DND-41 (cell line): ENCODE results near the gene PNO1.

Experiments used
- ATAC-seq: fragments of 200-7000 bp; cut with Tn5 transposase; 3 replicates; pipeline ENCODE4 v1.9.1; 2021; ENCODE audit warnings: low read depth; ENCODE audit not compliant: insufficient read depth
- DNase-seq: peaks from one replicate; pipeline ENCODE4 v3.0.0-alpha.2; 2020
- H2AFZ ChIP-seq: 2 replicates; pipeline ENCODE4 v1.6.0; 2012; ENCODE audit warnings: low read depth, low read length
- H3K27ac ChIP-seq: 2 replicates; pipeline ENCODE4 v1.5.1; 2012; ENCODE audit warnings: low read length, inconsistent platforms
- H3K27me3 ChIP-seq: fragments of 200-600 bp; sonication (generic); 2 replicates; pipeline ENCODE4 v1.6.0; 2012; ENCODE audit warnings: low read length, mild to moderate bottlenecking, inconsistent platforms; ENCODE audit not compliant: insufficient read depth, poor library complexity
- H3K36me3 ChIP-seq: 2 replicates; pipeline ENCODE4 v1.5.1; 2012; ENCODE audit warnings: low read length, inconsistent platforms; ENCODE audit not compliant: insufficient read depth
- H3K4me1 ChIP-seq: 2 replicates; pipeline ENCODE4 v1.5.1; 2012; ENCODE audit warnings: mild to moderate bottlenecking, low read length; ENCODE audit not compliant: insufficient read depth
- H3K4me2 ChIP-seq: 2 replicates; pipeline ENCODE4 v1.6.0; 2012; ENCODE audit warnings: mild to moderate bottlenecking, moderate library complexity, low read length, inconsistent platforms; ENCODE audit not compliant: insufficient read depth
- H3K4me3 ChIP-seq, 2 experiments: fragments of 200-600 bp in 1 of 2; shearing (Covaris generic) in 1 of 2; 2 replicates each; pipeline ENCODE4 v1.5.1; 2012 to 2016; ENCODE audit warnings: inconsistent platforms in 2 of 2, low read length in 2 of 2, mild to moderate bottlenecking in 2 of 2, low read depth in 1 of 2, moderate library complexity in 1 of 2
- H3K79me2 ChIP-seq: 2 replicates; pipeline ENCODE4 v1.6.0; 2012; ENCODE audit warnings: low read length, inconsistent platforms; ENCODE audit not compliant: insufficient read depth
- H3K9ac ChIP-seq: 2 replicates; pipeline ENCODE4 v1.6.0; 2012; ENCODE audit warnings: low read depth, mild to moderate bottlenecking, inconsistent platforms, low read length, moderate library complexity
- H3K9me3 ChIP-seq: 2 replicates; pipeline ENCODE4 v1.5.1; 2012; ENCODE audit warnings: low read length, moderate library complexity, mild to moderate bottlenecking, inconsistent platforms; ENCODE audit not compliant: insufficient read depth, severe bottlenecking
- H4K20me1 ChIP-seq: 2 replicates; pipeline ENCODE4 v1.6.0; 2012; ENCODE audit warnings: low read length; ENCODE audit not compliant: insufficient read depth
- CTCF ChIP-seq: IDR thresholded peaks from 2 replicates; pipeline ENCODE4 v1.5.1; 2012; ENCODE audit warnings: borderline replicate concordance, low read length, moderate library complexity, mild to moderate bottlenecking; ENCODE audit not compliant: poor library complexity, severe bottlenecking; ENCODE audit errors: extremely low read depth
- EZH2 ChIP-seq: IDR thresholded peaks from 3 replicates; pipeline ENCODE4 v1.6.1; 2012; ENCODE audit warnings: borderline replicate concordance, low read depth, mild to moderate bottlenecking, moderate library complexity, low read length, inconsistent platforms; ENCODE audit not compliant: severe bottlenecking

Gene PNO1

GRCh38 chr2:68156419-68156818 lies 1.3 kb upstream of the PNO1 start:
- Histone ChIP-seq H3K9me3 (no peaks in the 10 kb centered on the region), H3K4me2 (peak overlapping the region; percentile 98), H3K27ac (peak overlapping the region; percentile 97), H3K79me2 (peaks cover 56% of the 10 kb centered on the region), H2AFZ (peak overlapping the region; percentile 98), H4K20me1 (no peaks in the 10 kb centered on the region), H3K4me1 (peaks cover 40% of the 10 kb centered on the region), H3K4me3 (peak overlapping the region; percentile 95 to 99), H3K9ac (peak overlapping the region; percentile 83), H3K27me3 (no peaks in the 10 kb centered on the region), H3K36me3 (peaks cover 17% of the 10 kb centered on the region)
- ATAC-seq (no peak), DNase-seq (no peak)
- no peak for TF ChIP-seq CTCF
- no peak for TF ChIP-seq EZH2

GRCh38 chr2:68157002-68157401 lies 686 bp upstream of the PNO1 start:
- Histone ChIP-seq H3K9ac (peak overlapping the region; percentile 83), H3K4me1 (peaks cover 35% of the 10 kb centered on the region), H3K36me3 (peaks cover 23% of the 10 kb centered on the region), H3K27ac (peak overlapping the region; percentile 97), H3K4me2 (peak overlapping the region; percentile 98), H3K27me3 (no peaks in the 10 kb centered on the region), H4K20me1 (no peaks in the 10 kb centered on the region), H3K4me3 (peak overlapping the region; percentile 95 to 99), H3K9me3 (no peaks in the 10 kb centered on the region), H3K79me2 (peaks cover 56% of the 10 kb centered on the region), H2AFZ (peak overlapping the region; percentile 98)
- DNase-seq (no peak), ATAC-seq (peak; percentile 54)
- no peak for TF ChIP-seq EZH2
- no peak for TF ChIP-seq CTCF

GRCh38 chr2:68158134-68158447 lies 403 bp downstream of the PNO1 start:
- Histone ChIP-seq H3K9me3 (no peaks in the 10 kb centered on the region), H3K4me1 (peaks cover 35% of the 10 kb centered on the region), H4K20me1 (no peaks in the 10 kb centered on the region), H3K36me3 (peaks cover 34% of the 10 kb centered on the region), H3K9ac (peak overlapping the region; percentile 83), H3K79me2 (peaks cover 56% of the 10 kb centered on the region), H3K27me3 (no peaks in the 10 kb centered on the region), H2AFZ (peak overlapping the region; percentile 98), H3K27ac (peak overlapping the region; percentile 97), H3K4me3 (peak overlapping the region; percentile 81 to 99), H3K4me2 (peak overlapping the region; percentile 98)
- TF ChIP-seq CTCF = no peak
- no peak for TF ChIP-seq EZH2
- no peak; the same call in 2 of the 3 replicates for ATAC-seq
- no peak for DNase-seq

- H3K27me3 ChIP-seq = no peaks in the 10 kb centered on the region
- no peak for DNase-seq
- ATAC-seq = no peak
- H3K27ac ChIP-seq = no peak overlapping the region
- H3K36me3 ChIP-seq = peaks cover 79% of the 10 kb centered on the region
- peaks cover 16% of the 10 kb centered on the region for H3K4me1 ChIP-seq
- no peak overlapping the region for H3K4me3 ChIP-seq
- peaks cover 24% of the 10 kb centered on the region for H3K79me2 ChIP-seq
- no peaks in the 10 kb centered on the region for H3K9me3 ChIP-seq
- TF ChIP-seq EZH2 = no peak
- no peak for TF ChIP-seq CTCF
- H2AFZ ChIP-seq = no peak overlapping the region
- H4K20me1 ChIP-seq = no peaks in the 10 kb centered on the region
- H3K9ac ChIP-seq = no peak overlapping the region
- H3K4me2 ChIP-seq = no peak overlapping the region
Measured at GRCh38 chr2:68163641-68164040, 6.0 kb downstream of the PNO1 start.
